ENCODE measurements around the gene JOSD2.

JOSD2 gene

DNA sequence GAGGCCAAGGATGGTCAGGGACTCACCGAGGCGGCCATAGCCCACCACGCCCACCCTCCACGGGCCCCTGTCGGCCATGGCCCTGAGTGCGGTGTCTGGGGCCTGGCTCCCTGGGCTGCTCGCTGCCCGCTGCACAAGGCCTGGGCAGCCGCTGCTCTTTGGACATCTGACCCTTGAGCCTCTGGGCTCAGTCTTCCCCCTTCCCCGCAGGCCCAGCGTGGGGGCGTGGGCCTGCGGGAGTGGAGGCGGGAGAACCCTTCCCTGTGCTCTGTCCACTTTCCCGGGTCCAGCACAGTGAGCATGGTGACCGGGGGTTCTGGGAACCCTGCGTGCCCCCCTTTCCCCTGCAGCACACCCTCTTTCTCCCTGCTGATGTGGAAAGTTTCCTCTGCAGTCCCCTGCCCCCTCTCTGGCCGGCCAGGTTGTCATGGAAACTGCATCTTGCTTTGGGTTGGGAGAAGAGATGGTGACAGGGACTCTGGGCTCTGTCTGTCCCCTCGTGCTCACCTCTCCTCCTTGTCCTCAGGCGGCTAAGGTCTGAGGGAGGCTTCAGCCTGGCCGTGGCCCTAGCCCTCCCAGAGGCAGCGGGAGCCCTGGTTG is 2.9 kb upstream of the JOSD2 start, which contains the start of gene ASPDH:
Gene ASPDH, minus strand, starts transcription at position 168 of the 600 bp plus-strand sequence. Its CDS starts 90 bp downstream, at position 78.
- 59% methylated on average over 18 of the region's 22 CpGs for WGBS (ENCODE audit: insufficient coverage)

DNA sequence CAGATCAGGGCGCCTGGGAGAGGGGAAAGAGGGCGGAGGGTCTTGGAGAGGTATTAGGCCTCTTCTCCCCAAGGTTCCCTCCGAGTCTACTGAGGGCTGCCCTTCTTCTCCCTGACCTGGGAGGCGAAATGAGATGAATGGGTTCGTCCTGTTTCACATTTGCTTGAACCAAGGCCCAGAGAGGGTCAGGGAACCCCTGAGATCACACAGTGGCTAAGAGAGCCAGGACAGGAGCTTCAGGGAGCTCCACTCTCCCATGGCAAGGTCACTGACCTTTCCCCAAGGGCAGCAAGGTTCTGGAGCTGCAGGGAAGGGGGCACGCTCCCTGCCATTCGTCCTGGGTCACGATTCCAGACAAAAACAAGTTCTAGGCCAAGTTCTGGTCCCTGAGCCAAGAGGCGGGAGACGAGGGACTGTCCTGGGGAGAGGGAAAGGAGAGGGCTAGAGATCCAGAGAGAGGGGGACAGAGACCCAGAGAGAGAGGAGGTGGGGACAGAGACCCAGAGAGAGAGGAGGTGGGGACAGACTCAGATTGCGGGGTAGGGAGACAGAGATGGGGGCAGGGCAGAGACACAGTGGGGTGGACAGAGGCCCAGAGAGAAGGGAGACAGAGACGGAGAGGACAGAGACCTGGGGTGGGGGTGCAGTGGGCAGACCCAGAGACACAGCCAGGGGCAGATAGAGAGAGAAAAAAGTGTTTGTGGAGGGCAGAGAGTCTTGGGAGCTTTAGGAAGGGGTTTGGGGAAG is 2.2 kb upstream of the JOSD2 start:
- ChIA-PET CTCF (interaction anchor here (2.1 kb wide), 1 partner anchor 24 kb away, joined by 6 read pairs; no protein-coding TSS in a partner anchor), POLR2A (interaction anchor here (0.6 kb wide), 1 partner anchor 183 kb away, joined by 3 read pairs; no protein-coding TSS in a partner anchor)
- H3K4me3 ChIP-seq (ENCODE audit: control insufficient read depth in 1 of 7, extremely low read depth in 1 of 7, insufficient read depth in 4 of 7, low read depth in 2 of 7, low read length in 6 of 7), result no peak overlapping the region

More for the DNA sequence above, 2.9 kb upstream of the JOSD2 start, which contains the start of gene ASPDH:
- DNase-seq, result no peak
- Histone ChIP-seq H3K4me3 (ENCODE audit: control insufficient read depth in 1 of 7, extremely low read depth in 1 of 7, insufficient read depth in 4 of 7, low read depth in 2 of 7, low read length in 6 of 7) (no peak within 1 kb of the TSS), H3K4me1 (ENCODE audit: control extremely low read depth in 1 of 4, control insufficient read depth in 4 of 4, insufficient read depth in 4 of 4, low read length in 3 of 4) (peaks cover 0 to 17% (median 12%) of the 10 kb centered on the region in 4 experiments), H3K27ac (ENCODE audit: insufficient read depth in 1 of 2, low read depth in 1 of 2, low read length in 2 of 2, poor library complexity in 1 of 2, severe bottlenecking in 2 of 2) (no peak within 1 kb of the TSS), H3K27me3 (replicated peaks in 2 of 5; ENCODE audit: control insufficient read depth in 4 of 5, insufficient read depth in 5 of 5, low read length in 4 of 5) (peaks cover 0 to 47% (median 12%) of the 10 kb centered on the region in 5 experiments), H3K36me3 (ENCODE audit: control insufficient read depth in 4 of 4, insufficient read depth in 4 of 4, low read length in 3 of 4) (no peaks in the 10 kb centered on the region), H3K9me3 (ENCODE audit: control extremely low read depth in 1 of 5, control insufficient read depth in 4 of 5, insufficient read depth in 2 of 5, low read depth in 1 of 5, low read length in 4 of 5) (peaks cover 0 to 4% (median 0%) of the 10 kb centered on the region in 5 experiments)
- ChIA-PET POLR2A (no interaction called here), CTCF (no interaction called here)

DNA sequence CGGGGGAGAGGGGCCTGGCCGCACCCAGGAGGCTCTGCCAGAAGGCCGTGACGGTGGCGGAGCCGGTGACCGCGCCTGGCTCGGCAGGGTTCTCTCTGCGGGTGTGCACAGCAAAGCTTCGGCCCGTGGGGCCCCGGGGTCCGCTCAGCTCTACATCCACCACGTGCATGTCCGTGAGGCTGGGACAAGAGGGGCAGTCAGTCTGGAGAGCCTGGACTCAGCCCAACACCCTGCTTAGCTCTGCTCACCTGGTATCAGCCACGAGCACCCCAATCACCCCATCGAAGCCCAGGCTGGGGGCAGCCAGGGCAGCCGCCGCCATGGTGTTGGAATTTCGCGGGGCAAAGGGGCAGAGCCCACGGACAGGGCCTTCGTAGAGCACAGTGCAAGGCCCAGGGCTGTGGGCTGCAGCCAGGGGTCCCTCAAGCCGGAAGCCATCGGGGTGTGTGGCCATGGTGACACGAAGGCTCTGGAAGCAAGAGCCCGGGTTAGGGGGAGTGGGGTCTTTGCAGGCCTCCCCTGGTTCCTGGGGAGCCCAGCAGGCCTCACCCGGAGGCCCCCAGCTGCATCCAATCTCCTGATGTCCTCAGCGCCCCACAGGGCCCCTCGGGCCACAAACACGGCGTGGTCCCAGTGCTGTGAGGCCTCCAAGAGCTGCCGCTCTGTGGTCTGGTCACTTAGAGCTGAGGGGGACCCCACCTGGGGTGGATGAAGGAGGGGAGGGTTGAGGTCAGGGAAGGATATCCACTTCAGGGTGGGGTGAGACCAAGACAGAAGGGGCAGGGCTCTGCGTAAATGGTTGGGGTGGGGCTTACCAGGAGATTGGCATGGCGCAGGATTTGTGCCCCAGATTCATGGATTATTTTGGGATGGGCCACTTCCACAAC is 1.4 kb upstream of the JOSD2 start:
- no peak overlapping the region for H3K27ac ChIP-seq (ENCODE audit: insufficient read depth in 1 of 2, low read depth in 1 of 2, low read length in 2 of 2, poor library complexity in 1 of 2, severe bottlenecking in 2 of 2)
- POLR2A ChIA-PET, result no interaction called here
- peaks cover 0 to 17% (median 12%) of the 10 kb centered on the region in 4 experiments for H3K4me1 ChIP-seq (ENCODE audit: control extremely low read depth in 1 of 4, control insufficient read depth in 4 of 4, insufficient read depth in 4 of 4, low read length in 3 of 4)
- CTCF ChIA-PET, result interaction anchor here (2.1 kb wide), 1 partner anchor 24 kb away, joined by 6 read pairs; no protein-coding TSS in a partner anchor
- no peak for DNase-seq
- H3K4me3 ChIP-seq (ENCODE audit: control insufficient read depth in 1 of 7, extremely low read depth in 1 of 7, insufficient read depth in 4 of 7, low read depth in 2 of 7, low read length in 6 of 7), result peak overlapping the region in 4 of 7 experiments; percentile 61 to 82 (median 76)
- H3K36me3 ChIP-seq (ENCODE audit: control insufficient read depth in 4 of 4, insufficient read depth in 4 of 4, low read length in 3 of 4), result no peaks in the 10 kb centered on the region
- H3K9me3 ChIP-seq (ENCODE audit: control extremely low read depth in 1 of 5, control insufficient read depth in 4 of 5, insufficient read depth in 2 of 5, low read depth in 1 of 5, low read length in 4 of 5), result no peaks in the 10 kb centered on the region
- H3K27me3 ChIP-seq (replicated peaks in 2 of 5; ENCODE audit: control insufficient read depth in 4 of 5, insufficient read depth in 5 of 5, low read length in 4 of 5), result peaks cover 0 to 42% (median 11%) of the 10 kb centered on the region in 5 experiments
- 94% methylated on average over 33 of the region's 36 CpGs for WGBS (ENCODE audit: insufficient coverage)

More for the DNA sequence above, 2.2 kb upstream of the JOSD2 start:
- Histone ChIP-seq H3K4me1 (ENCODE audit: control extremely low read depth in 1 of 4, control insufficient read depth in 4 of 4, insufficient read depth in 4 of 4, low read length in 3 of 4) (peaks cover 0 to 17% (median 12%) of the 10 kb centered on the region in 4 experiments), H3K27ac (ENCODE audit: insufficient read depth in 1 of 2, low read depth in 1 of 2, low read length in 2 of 2, poor library complexity in 1 of 2, severe bottlenecking in 2 of 2) (no peak overlapping the region), H3K9me3 (ENCODE audit: control extremely low read depth in 1 of 5, control insufficient read depth in 4 of 5, insufficient read depth in 2 of 5, low read depth in 1 of 5, low read length in 4 of 5) (no peaks in the 10 kb centered on the region), H3K27me3 (replicated peaks in 2 of 5; ENCODE audit: control insufficient read depth in 4 of 5, insufficient read depth in 5 of 5, low read length in 4 of 5) (peaks cover 0 to 47% (median 12%) of the 10 kb centered on the region in 5 experiments), H3K36me3 (ENCODE audit: control insufficient read depth in 4 of 4, insufficient read depth in 4 of 4, low read length in 3 of 4) (no peaks in the 10 kb centered on the region)
- WGBS (ENCODE audit: insufficient coverage), result 81% methylated on average over 10 of the region's 12 CpGs
- no peak for DNase-seq

DNA sequence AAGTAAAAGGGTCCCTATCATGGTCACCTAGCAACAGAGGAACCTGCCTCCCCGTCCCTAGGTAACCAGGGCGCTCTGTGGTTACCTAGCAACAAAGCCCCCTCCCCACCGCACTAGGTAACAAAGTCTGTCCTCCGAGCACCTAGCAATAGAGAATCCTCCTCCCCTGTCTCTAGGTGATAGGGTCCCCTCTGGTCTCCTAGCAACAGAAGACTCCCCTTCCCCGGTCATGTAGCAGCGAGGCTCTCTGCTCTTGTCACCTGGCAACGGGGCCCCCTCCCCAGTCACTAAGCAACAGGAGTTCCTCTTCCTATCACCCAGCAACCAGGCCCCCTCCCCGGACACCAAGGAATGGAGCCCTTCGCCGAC is 307 bp downstream of the JOSD2 start:
- H3K9me3 ChIP-seq (ENCODE audit: control extremely low read depth in 1 of 5, control insufficient read depth in 4 of 5, insufficient read depth in 2 of 5, low read depth in 1 of 5, low read length in 4 of 5), result no peaks in the 10 kb centered on the region
- 21% methylated on average over 5 of the region's 10 CpGs for WGBS (ENCODE audit: insufficient coverage)
- POLR2A ChIA-PET, result no interaction called here
- H3K27me3 ChIP-seq (replicated peaks in 2 of 5; ENCODE audit: control insufficient read depth in 4 of 5, insufficient read depth in 5 of 5, low read length in 4 of 5), result peaks cover 0 to 27% (median 9%) of the 10 kb centered on the region in 5 experiments
- peak overlapping the region; percentile 19 to 82 (median 73) for H3K4me3 ChIP-seq (ENCODE audit: control insufficient read depth in 1 of 7, extremely low read depth in 1 of 7, insufficient read depth in 4 of 7, low read depth in 2 of 7, low read length in 6 of 7)
- CTCF ChIA-PET, result interaction anchor here (1.1 kb wide), 1 partner anchor 50 kb away, joined by 3 read pairs; no protein-coding TSS in a partner anchor
- peaks cover 0 to 17% (median 12%) of the 10 kb centered on the region in 4 experiments for H3K4me1 ChIP-seq (ENCODE audit: control extremely low read depth in 1 of 4, control insufficient read depth in 4 of 4, insufficient read depth in 4 of 4, low read length in 3 of 4)
- H3K27ac ChIP-seq (ENCODE audit: insufficient read depth in 1 of 2, low read depth in 1 of 2, low read length in 2 of 2, poor library complexity in 1 of 2, severe bottlenecking in 2 of 2), result peak overlapping the region; percentile 46 to 71
- peak in 1 of 3 donors; percentile 92 for DNase-seq
- peaks cover 0 to 4% (median under 1%) of the 10 kb centered on the region in 4 experiments for H3K36me3 ChIP-seq (ENCODE audit: control insufficient read depth in 4 of 4, insufficient read depth in 4 of 4, low read length in 3 of 4)

DNA sequence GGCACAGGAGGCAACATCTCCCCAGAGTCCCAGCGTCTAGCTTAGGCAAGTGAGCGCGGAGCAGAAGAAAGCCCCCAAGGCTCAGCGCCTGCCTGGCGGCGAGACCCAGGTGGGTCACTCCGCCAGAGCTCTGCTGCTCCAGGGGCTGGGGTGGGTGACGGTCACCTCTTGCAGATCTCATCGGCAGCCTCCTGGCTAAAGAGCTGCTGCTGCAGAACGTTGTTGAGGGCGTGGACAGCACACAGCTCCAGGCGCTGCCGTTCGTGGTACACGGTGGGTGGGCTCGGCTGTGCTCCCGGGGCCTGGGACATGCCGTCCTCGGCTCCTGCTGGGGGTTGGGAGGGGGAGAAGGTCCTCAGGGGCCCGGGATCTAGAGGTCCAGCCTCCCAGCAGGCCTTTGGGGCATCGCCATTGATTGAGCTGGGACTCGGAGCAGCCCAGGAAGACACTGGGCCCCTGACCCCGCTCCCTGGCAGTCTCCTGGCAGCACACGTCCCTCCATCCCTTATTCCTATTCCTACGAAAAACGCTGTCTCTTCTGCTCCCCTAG is 795 bp downstream of the JOSD2 start:
- ChIA-PET CTCF (interaction anchor here (1.1 to 1.3 kb wide), 2 partner anchors 13 to 50 kb away, joined by 3 to 4 read pairs; no protein-coding TSS in a partner anchor), POLR2A (no interaction called here)
- no peak for DNase-seq
- Histone ChIP-seq H3K4me1 (ENCODE audit: control extremely low read depth in 1 of 4, control insufficient read depth in 4 of 4, insufficient read depth in 4 of 4, low read length in 3 of 4) (peaks cover 0 to 17% (median 12%) of the 10 kb centered on the region in 4 experiments), H3K36me3 (ENCODE audit: control insufficient read depth in 4 of 4, insufficient read depth in 4 of 4, low read length in 3 of 4) (peaks cover 0 to 4% (median under 1%) of the 10 kb centered on the region in 4 experiments), H3K27me3 (replicated peaks in 2 of 5; ENCODE audit: control insufficient read depth in 4 of 5, insufficient read depth in 5 of 5, low read length in 4 of 5) (peaks cover 0 to 23% (median 9%) of the 10 kb centered on the region in 5 experiments), H3K9me3 (ENCODE audit: control extremely low read depth in 1 of 5, control insufficient read depth in 4 of 5, insufficient read depth in 2 of 5, low read depth in 1 of 5, low read length in 4 of 5) (no peaks in the 10 kb centered on the region), H3K4me3 (ENCODE audit: control insufficient read depth in 1 of 7, extremely low read depth in 1 of 7, insufficient read depth in 4 of 7, low read depth in 2 of 7, low read length in 6 of 7) (peak overlapping the region in 4 of 7 experiments; percentile 73 to 82 (median 77)), H3K27ac (ENCODE audit: insufficient read depth in 1 of 2, low read depth in 1 of 2, low read length in 2 of 2, poor library complexity in 1 of 2, severe bottlenecking in 2 of 2) (peak overlapping the region; percentile 46 to 71)
- WGBS (ENCODE audit: insufficient coverage), result 87% methylated on average over 16 of the region's 26 CpGs

DNA sequence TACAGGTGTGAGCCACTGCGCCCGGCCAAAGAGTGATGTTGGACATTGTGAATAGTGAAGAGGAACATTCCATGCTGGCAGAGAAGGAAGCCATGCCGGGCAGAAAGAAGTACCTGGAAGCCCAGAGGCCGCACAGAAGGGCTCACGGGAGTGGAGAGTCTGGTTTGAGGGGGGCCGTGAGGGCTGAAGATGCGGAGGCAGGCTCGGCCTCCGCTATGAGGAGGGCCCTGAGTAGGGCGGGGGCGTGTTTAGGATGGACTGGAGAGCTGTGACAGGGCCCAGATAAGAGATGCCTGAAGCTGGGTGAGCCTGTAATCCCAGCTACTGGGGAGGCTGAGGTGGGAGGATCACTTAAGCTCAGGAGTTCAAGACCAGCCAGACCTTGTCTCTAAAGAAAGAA is 1.6 kb downstream of the JOSD2 start:
- Histone ChIP-seq H3K9me3 (ENCODE audit: control extremely low read depth in 1 of 5, control insufficient read depth in 4 of 5, insufficient read depth in 2 of 5, low read depth in 1 of 5, low read length in 4 of 5) (no peaks in the 10 kb centered on the region), H3K27ac (ENCODE audit: insufficient read depth in 1 of 2, low read depth in 1 of 2, low read length in 2 of 2, poor library complexity in 1 of 2, severe bottlenecking in 2 of 2) (no peak overlapping the region), H3K27me3 (replicated peaks in 2 of 5; ENCODE audit: control insufficient read depth in 4 of 5, insufficient read depth in 5 of 5, low read length in 4 of 5) (peaks cover 0 to 15% (median 3%) of the 10 kb centered on the region in 5 experiments), H3K4me1 (ENCODE audit: control extremely low read depth in 1 of 4, control insufficient read depth in 4 of 4, insufficient read depth in 4 of 4, low read length in 3 of 4) (peaks cover 0 to 16% (median 12%) of the 10 kb centered on the region in 4 experiments), H3K36me3 (ENCODE audit: control insufficient read depth in 4 of 4, insufficient read depth in 4 of 4, low read length in 3 of 4) (peaks cover 0 to 4% (median under 1%) of the 10 kb centered on the region in 4 experiments), H3K4me3 (ENCODE audit: control insufficient read depth in 1 of 7, extremely low read depth in 1 of 7, insufficient read depth in 4 of 7, low read depth in 2 of 7, low read length in 6 of 7) (no peak overlapping the region)
- WGBS (ENCODE audit: insufficient coverage), result 97% methylated on average over 6 of the region's 11 CpGs
- ChIA-PET CTCF (interaction anchor here (1.3 kb wide), 1 partner anchor 12 kb away, joined by 4 read pairs; no protein-coding TSS in a partner anchor), POLR2A (no interaction called here)
- no peak for DNase-seq
